ENCODE results near the gene CEP162.

CEP162 gene

DNA sequence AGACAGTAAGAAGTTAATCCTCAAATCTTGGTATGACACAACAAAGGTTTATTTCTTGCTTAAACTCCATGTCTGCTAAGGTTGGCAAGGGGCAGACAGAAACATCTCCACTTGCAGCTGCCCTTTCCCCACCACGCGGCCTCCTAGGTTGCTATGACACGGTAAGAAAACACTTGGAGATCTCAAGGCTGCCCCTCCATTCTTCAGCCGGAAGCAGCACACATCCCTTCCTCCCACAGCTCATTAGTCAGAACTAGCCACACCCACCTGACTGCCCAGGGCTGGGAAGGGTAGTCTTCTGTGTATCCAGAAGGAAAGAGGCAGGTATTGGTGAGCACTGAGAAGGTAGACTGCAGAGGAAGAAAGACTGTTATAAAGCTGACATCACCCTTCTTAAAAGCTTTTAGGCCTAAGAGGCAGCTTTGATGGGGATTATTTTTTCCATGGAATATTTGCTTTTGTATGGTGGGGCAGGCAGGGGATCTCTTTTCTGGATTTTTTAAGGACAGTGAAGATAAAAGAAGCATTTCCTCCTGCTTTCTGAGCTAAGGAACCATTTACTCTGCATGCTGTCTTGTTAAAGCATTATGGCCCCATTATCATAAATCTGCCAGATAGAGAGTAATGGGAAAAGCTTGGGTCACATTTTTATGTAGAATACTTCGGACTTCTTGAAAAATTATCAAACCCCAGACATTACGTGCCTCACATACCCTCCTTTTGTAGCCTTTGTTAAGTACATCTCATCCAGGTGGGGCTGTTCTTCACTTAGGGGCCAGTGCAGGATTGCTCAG, 152.3 kb downstream of the CEP162 start:
- Histone ChIP-seq H4K20me1 (ENCODE audit: insufficient read depth, low read length, poor library complexity, severe bottlenecking) (no peaks in the 10 kb centered on the region), H2AFZ (ENCODE audit: low read length) (no peak overlapping the region), H3K4me3 (ENCODE audit: low read length, poor library complexity, severe bottlenecking) (no peak overlapping the region), H3K9me3 (ENCODE audit: insufficient read depth, low read depth, low read length) (no peaks in the 10 kb centered on the region), H3K4me1 (ENCODE audit: insufficient read depth, low read length, poor library complexity, severe bottlenecking) (no peaks in the 10 kb centered on the region), H3K79me2 (ENCODE audit: insufficient read depth, low read length) (no peaks in the 10 kb centered on the region), H3K36me3 (ENCODE audit: insufficient read depth, low read length) (no peaks in the 10 kb centered on the region), H3K9me2 (replicated peaks; ENCODE audit: low read depth, low read length) (no peaks in the 10 kb centered on the region), H3K9ac (ENCODE audit: low read depth, low read length, poor library complexity, severe bottlenecking) (no peak overlapping the region), H3F3A (ENCODE audit: low read depth) (no peaks in the 10 kb centered on the region), H3K4me2 (ENCODE audit: low read depth, low read length, poor library complexity, severe bottlenecking) (no peak overlapping the region), H3K27me3 (ENCODE audit: insufficient read depth, low read length, poor library complexity, severe bottlenecking) (no peaks in the 10 kb centered on the region)
- TF ChIP-seq EZH2phosphoT487 (IDR thresholded peaks at IDR 0.05; ENCODE audit: borderline replicate concordance) = no peak
- TF ChIP-seq, protein P1, sequence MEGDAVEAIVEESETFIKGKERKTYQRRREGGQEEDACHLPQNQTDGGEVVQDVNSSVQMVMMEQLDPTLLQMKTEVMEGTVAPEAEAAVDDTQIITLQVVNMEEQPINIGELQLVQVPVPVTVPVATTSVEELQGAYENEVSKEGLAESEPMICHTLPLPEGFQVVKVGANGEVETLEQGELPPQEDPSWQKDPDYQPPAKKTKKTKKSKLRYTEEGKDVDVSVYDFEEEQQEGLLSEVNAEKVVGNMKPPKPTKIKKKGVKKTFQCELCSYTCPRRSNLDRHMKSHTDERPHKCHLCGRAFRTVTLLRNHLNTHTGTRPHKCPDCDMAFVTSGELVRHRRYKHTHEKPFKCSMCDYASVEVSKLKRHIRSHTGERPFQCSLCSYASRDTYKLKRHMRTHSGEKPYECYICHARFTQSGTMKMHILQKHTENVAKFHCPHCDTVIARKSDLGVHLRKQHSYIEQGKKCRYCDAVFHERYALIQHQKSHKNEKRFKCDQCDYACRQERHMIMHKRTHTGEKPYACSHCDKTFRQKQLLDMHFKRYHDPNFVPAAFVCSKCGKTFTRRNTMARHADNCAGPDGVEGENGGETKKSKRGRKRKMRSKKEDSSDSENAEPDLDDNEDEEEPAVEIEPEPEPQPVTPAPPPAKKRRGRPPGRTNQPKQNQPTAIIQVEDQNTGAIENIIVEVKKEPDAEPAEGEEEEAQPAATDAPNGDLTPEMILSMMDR (conservative IDR thresholded peaks at IDR 0.05; ENCODE audit: low read length) = no peak
